GM18951 (cell line): ENCODE measurements around the gene GMPPA.

Experiments used
- POLR2A ChIP-seq: IDR thresholded peaks from 4 replicates; pipeline ENCODE4 v1.6.1; 2011; ENCODE audit warnings: mild to moderate bottlenecking; ENCODE audit not compliant: insufficient read length, insufficient read depth; ENCODE audit errors: extremely low read depth
- in situ Hi-C: fragments of 300-500 bp; cut with MboI; formaldehyde crosslinking; loops from one replicate; pipeline ENCODE4 v1.12.0; 2022; ENCODE audit warnings: low sequenced_read_pairs, mixed read lengths, inconsistent platforms; ENCODE audit not compliant: unreplicated experiment

Gene GMPPA

DNA sequence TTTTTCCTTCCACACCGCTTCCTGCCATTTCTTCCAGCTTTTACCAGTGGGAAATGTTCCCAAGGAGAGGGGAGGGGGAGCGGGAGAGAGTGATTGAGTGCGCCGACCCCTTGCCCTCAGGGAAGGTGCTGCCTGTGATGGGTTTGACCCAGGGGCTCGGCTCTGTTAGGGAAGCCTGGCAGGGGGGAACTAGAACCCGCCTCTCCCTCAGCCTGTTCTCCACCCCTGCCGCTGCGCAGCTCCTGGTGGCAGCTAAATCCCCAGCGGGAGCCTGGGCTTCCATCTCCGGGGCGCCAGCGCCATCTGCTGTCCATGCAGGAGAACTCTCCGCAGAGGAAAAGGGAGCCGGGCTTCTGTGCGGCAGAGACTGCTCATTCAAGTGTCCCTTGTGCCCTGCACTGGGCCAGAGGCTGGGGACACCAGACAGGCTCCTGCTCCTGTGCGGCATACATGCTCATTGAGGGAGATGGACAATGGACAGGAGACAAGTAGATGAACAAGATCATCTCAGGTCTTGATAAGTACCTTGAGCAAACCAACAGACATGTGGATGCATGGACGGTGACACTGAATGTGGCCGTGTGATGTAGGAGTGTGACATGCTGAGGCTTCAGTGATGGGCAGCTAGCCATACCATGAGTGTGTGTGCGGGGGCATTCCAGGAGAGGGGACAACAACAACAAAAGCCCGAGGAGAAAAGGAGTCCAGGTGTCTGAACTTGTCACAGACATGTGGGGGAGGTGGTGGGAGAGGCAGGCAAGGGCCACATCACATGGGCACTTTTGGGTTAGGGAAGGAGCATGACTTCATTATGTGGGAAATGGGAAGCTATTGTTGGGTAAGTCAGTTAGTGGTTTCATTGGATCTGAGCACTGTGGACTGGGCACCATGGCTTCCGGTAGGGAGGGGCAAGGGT lies 31.6 kb downstream of the GMPPA start:
- no peak for TF ChIP-seq POLR2A
- in situ Hi-C loops, result loop anchor here (10.0 kb wide), 1 partner anchor 126 kb away; no protein-coding TSS in a partner anchor

DNA sequence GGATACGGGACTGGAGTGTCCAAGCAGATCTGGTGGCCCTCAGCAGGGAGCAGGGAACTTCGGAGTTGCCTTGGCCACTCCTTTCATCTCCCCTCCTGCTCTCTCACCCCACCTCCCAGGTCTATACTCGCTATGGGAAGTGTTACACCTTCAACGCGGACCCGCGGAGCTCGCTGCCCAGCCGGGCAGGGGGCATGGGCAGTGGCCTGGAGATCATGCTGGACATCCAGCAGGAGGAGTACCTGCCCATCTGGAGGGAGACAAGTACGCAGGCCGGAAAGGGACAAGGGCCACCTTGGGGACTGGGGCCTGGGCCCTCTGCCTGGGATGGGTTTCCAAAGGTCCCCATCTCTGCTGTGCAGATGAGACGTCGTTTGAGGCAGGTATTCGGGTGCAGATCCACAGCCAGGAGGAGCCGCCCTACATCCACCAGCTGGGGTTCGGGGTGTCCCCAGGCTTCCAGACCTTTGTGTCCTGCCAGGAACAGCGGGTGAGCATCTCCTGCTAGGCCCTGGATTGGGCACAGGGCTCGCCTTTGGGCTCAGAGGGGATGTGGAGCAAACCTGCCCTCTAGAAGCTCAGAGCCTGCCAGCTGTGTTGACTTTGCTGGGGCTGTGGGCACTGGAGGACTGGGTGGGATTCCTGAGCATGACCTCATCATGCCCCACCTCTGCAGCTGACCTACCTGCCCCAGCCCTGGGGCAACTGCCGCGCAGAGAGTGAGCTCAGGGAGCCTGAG lies 33.1 kb downstream of the GMPPA start:
- in situ Hi-C loops, result loop anchor here (10.0 kb wide), 1 partner anchor 127 kb away; no protein-coding TSS in a partner anchor

DNA sequence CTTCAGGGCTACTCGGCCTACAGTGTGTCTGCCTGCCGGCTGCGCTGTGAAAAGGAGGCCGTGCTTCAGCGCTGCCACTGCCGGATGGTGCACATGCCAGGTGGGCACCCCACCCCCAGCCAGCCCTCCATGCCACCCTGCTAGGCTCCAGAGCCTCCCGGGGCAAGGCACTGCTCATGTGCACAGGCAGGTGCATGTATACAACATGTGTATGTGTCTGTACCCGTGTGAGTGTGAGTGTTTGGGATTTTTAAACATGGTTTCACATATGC lies 33.6 kb downstream of the GMPPA start:
- no peak for TF ChIP-seq POLR2A
- in situ Hi-C loops, result loop anchor here (10.0 kb wide), 1 partner anchor 128 kb away; no protein-coding TSS in a partner anchor

More for the DNA sequence above, 33.1 kb downstream of the GMPPA start:
- TF ChIP-seq POLR2A, result no peak

DNA sequence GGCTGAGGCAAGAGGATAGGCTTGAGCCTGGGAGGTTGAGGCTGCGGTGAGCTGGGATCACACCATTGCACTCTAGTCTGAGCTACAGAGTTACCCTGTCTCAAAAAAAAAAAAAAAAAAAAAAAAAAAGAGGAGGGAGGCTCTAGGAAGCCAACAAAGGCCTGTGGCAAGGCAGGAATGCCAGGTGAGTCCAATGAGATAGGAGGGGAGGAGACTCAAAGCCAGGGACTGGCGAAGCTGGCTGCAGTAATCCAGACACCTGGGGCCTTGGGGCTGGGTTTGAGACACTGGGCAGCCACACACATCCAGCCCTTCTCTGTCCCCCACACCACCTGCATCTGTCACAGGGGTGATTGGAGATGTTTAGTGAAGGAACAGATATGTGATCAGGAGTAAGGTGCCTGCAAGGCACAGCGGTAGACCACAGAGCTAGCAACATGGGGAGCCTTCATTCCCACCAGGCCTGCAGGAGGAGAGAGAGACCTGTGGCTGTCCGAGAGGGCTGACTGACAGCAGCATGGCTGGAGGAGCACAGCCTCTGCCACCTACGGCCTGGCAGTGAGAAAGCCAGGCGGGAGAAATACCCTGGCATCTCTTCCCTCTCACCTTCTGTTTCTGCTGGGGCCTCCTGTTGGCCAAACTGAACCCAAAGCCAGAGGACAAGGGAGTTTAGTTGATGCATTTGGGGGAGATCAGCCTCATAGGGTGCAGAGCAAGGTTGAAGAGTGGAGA lies 35.4 kb downstream of the GMPPA start:
- in situ Hi-C loops, result loop anchor here (10.0 kb wide), 1 partner anchor 129 kb away; no protein-coding TSS in a partner anchor
- TF ChIP-seq POLR2A, result no peak

DNA sequence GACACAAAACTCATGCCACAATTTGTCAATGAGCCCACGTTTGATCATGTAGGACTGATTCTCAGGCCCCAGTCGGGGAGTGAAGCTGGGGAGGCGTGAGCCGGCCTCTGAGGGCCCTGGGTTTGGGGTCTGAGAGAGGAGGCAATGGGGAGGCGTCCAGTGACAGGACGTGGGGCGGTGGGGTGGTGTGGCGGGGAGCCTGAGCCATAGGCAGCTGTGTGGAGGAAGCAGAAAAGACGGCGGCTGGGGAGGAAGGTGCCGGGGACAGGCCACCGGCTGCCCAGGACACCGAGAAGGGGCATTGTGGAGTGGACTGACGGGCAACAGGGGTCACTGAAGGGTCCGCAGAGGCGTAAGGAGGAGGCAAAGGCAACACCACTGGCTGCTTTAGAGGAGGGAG lies 37.7 kb downstream of the GMPPA start:
- TF ChIP-seq POLR2A, result no peak
- in situ Hi-C loops, result loop anchor here (10.0 kb wide), 1 partner anchor 132 kb away; no protein-coding TSS in a partner anchor

DNA sequence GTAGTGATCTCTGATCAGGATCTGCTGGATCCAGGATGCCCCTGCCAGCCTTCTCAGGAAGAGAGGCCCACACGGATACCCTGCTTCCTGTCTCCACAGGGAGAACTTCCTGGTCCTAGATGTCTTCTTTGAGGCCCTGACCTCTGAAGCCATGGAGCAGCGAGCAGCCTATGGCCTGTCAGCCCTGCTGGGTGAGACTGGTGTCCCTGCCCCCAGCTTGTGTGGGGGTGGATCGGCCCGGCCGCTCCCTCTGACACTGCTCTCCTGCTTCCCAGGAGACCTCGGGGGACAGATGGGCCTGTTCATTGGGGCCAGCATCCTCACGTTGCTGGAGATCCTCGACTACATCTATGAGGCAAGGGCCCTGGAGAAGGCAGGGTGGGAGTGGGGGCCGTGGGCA lies 38.3 kb downstream of the GMPPA start:
- TF ChIP-seq POLR2A, result no peak
- in situ Hi-C loops, result loop anchor here (10.0 kb wide), 1 partner anchor 132 kb away; no protein-coding TSS in a partner anchor

DNA sequence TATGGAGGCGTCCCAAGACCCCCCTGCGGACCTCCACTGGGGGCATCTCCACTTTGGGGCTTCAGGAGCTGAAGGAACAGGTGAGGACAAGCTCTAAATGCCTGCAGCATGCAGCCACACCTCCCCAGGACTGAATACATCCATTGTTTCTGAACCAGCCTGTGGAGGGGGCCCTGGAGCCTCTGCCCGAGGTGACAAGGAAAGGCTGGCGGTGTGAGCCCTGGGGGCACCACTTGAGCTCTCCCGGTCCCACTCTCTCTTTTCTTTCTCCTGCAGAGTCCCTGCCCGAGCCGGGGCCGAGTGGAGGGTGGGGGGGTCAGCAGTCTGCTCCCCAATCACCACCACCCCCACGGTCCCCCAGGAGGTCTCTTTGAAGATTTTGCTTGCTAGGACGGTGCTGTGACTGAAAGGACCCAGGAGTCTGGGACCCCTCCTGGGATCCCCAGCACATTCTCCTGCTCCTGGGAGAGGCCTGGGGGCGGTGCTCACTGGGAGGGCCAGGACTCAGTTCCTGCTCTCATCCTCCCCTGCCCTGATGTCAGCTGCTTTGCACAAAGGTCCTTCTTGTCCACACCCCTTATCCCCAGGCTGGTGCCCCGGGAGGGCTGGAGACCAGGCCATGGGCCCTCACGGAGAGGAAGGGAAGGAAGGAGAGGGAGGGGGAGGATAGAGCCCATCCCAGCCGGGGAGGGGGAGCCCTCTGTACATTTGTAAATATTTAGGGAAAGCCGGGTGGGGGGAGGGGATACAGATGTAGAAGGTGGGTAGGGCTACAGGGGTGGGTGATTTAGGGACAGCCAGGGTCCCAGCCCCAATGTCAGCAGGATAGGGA lies 39.2 kb downstream of the GMPPA start:
- TF ChIP-seq POLR2A, result no peak
- in situ Hi-C loops, result loop anchor here (10.0 kb wide), 1 partner anchor 133 kb away; no protein-coding TSS in a partner anchor

DNA sequence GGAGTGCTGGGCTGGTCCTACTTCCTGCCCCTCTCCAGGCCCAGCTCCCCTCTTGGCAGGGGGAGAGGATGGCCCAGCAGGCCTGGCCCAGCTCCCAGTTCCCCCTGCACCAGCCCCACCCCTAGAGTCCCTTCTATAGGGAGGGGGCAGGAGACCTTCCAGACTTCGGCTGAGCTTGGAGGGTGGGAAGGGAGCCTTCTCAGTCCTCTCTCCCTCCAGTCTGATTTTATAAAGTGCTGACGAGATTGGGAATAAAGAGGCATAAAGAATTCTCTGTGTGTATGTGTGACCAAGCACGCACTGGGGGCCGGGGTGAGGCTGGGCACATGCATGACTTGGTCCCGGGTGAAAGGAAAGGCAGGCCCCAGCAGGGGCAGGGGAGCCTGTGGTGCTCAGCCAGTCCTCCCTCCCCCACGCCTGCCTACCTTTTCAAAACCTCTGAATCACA lies 39.8 kb downstream of the GMPPA start:
- in situ Hi-C loops, result loop anchor here (10.0 kb wide), 1 partner anchor 134 kb away; no protein-coding TSS in a partner anchor
- TF ChIP-seq POLR2A, result no peak

DNA sequence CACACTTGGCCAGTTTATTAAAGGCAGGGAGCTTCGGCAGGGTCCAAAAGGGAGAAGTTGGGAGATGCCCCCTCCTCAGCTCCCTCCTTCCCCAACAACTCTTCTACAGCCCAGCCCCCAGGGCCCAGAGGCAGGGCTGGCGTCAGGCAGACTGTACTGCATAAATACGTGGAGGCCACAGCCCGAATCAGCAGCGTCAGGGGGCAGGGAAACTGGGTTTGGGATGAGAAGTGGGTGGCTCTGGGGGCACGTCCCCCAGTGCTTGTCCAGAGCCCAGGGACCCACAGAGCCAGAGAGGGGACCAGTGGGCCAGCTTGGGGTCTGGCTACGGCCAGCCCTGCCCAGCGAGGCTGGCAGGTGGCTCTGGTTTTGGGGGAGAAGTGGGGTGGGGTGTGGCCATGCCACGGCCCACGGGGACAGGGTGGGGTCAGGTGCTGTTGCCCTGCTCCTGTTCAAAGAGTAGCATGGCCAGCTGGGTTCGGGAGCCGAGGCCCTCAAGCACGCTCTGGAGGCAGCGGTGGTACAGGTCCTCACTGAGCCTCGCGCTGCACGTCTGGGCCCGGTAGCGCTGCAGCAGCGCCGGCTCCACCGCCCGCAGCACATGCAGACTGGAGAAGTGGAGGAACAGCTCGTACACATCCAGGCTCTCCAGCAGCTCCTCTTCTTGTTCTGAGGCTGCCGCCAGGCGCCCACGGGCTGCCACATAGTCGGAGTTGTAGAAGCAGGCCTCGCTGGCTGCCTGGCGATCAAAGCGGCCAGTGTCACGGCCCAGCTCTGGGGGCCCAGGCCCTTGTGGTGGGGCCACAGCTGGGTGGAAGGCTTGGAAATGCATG lies 40.5 kb downstream of the GMPPA start:
- TF ChIP-seq POLR2A, result no peak
- in situ Hi-C loops, result loop anchor here (10.0 kb wide), 1 partner anchor 134 kb away; no protein-coding TSS in a partner anchor

DNA sequence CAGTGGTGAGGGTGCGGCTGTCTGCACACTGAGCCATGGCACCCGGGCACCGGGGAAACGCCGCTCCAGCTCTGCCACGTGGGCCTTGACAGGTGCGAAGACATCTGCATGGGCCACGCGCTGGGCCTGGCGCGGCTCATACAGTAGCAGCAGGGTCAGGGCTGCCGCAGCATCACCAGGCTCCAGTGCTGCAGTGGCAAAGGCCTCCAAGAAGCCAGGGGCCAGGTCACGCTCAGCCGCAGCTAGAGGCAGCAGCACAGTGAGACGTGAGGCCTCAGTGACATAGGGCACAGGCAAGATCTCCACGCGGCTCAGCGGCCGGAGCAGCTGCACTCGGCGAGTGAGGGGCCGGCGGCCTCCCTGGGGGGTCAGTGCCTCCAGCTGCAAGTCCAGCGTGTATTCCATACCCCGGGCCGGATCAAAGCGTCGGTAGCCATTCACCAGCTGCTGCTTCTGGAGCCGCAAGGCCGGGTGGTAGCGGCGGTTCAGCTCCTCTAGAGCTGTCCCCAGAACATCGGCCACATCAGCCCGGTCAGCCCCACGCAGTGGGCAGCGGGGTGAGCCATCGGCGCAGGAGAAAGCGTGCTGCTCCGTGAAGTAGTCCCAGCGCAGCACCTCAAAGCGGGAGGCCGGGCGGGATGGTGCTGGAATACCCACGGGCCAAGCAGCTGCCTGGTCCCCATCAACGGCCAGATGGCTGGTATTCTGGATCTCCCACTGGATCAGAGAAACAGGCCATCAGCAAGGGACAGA lies 41.4 kb downstream of the GMPPA start:
- in situ Hi-C loops, result loop anchor here (10.0 kb wide), 1 partner anchor 135 kb away; no protein-coding TSS in a partner anchor
- TF ChIP-seq POLR2A, result no peak
